ENCODE measurements around the gene GPR176.

Gene GPR176

DNA sequence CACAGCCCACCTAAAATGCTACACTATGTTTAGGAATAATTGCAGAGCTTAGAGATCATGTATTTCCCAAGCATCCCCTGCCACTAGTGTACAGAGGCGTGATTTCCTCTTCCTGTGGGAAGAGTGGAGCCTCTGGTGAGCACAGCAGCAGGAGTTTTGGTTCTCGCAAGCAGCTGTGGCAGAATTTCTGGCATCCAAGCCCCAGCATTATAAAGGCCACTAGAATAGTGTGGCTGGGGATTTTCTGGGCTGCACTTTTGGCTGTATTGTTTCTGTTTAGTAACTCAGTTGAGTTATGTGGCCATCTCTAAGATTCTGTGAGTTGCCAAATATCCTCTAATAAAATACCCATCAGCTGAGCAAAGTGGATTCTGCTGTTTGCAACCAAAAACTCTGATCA lies 64.7 kb downstream of the GPR176 start:
- H3K27ac ChIP-seq (replicated peaks; ENCODE audit: low read length): no peak overlapping the region
- H2BK120ac ChIP-seq (ENCODE audit: low read depth, low read length): no peak overlapping the region
- no peak overlapping the region for H3K14ac ChIP-seq (ENCODE audit: low read length)
- H2BK12ac ChIP-seq (ENCODE audit: low read length): no peak overlapping the region
- no peak overlapping the region for H3K4ac ChIP-seq (ENCODE audit: low read length)
- no peaks in the 10 kb centered on the region for H3K27me3 ChIP-seq (ENCODE audit: control insufficient read depth in 3 of 3, insufficient read depth in 3 of 3, low read depth in 1 of 3, low read length in 3 of 3)
- no peak overlapping the region for H4K91ac ChIP-seq (ENCODE audit: low read depth, low read length, poor library complexity)
- H2BK5ac ChIP-seq (ENCODE audit: low read length): no peak overlapping the region
- no peak for DNase-seq (ENCODE audit: low spot score)
- no peaks in the 10 kb centered on the region for H3K9me3 ChIP-seq (replicated peaks in 1 of 2; ENCODE audit: control insufficient read depth in 2 of 2, insufficient read depth in 1 of 2, low read depth in 1 of 2, low read length in 2 of 2)
- WGBS, 2 donors (ENCODE audit: extremely low coverage in 2 of 2, insufficient read length in 2 of 2, insufficient replicate concordance in 1 of 2): no CpG with 5 or more reads among the region's 2 CpGs
- no peak overlapping the region for H3K23ac ChIP-seq (ENCODE audit: low read depth, low read length, poor library complexity)
- H3K36me3 ChIP-seq (replicated peaks in 1 of 2; ENCODE audit: control insufficient read depth in 2 of 2, insufficient read depth in 2 of 2, low read length in 2 of 2): no peaks in the 10 kb centered on the region
- H2AFZ ChIP-seq (ENCODE audit: low read length): no peak overlapping the region
- no peak overlapping the region for H3K18ac ChIP-seq (ENCODE audit: low read length)
- no peak overlapping the region for H3K9ac ChIP-seq (ENCODE audit: low read depth, low read length, poor library complexity)
- no peak overlapping the region for H3K4me3 ChIP-seq (ENCODE audit: low read length in 2 of 2)
- H2AK5ac ChIP-seq (ENCODE audit: low read depth, low read length): no peak overlapping the region
- no peak overlapping the region for H4K8ac ChIP-seq (ENCODE audit: low read depth, low read length)
- H2BK15ac ChIP-seq (ENCODE audit: low read length): no peak overlapping the region
- no peak overlapping the region for H3K4me2 ChIP-seq (ENCODE audit: insufficient read depth, low read length, poor library complexity, severe bottlenecking)
- peaks cover 2% of the 10 kb centered on the region for H3K79me1 ChIP-seq (ENCODE audit: low read depth, low read length)
- H3K4me1 ChIP-seq (ENCODE audit: control insufficient read depth in 2 of 2, insufficient read depth in 1 of 2, low read depth in 1 of 2, low read length in 2 of 2): peaks cover 5% of the 10 kb centered on the region in 2 donors

DNA sequence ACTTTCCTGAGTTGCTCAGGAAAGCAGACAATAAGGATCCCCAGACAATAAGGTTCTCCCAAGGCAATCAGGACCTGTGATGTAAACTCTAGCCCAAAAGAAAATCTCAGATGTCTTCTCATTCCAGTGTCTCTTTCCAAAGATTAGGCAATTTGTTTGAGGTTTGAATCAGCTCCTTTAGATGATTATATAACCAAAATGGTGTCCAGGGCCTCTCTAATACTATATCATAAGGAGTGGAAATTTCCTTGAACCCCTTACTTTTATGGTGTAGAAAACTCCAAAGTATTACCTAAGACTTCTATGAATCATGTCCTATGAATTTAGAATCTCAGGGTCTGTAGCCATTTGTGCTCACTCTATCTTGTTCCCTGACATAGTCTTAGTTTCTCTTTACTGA lies 65.9 kb downstream of the GPR176 start:
- H3K4me1 ChIP-seq (ENCODE audit: control insufficient read depth in 2 of 2, insufficient read depth in 1 of 2, low read depth in 1 of 2, low read length in 2 of 2): peaks cover 3 to 5% of the 10 kb centered on the region in 2 donors
- H3K23ac ChIP-seq (ENCODE audit: low read depth, low read length, poor library complexity): no peak overlapping the region
- no peaks in the 10 kb centered on the region for H3K9me3 ChIP-seq (replicated peaks in 1 of 2; ENCODE audit: control insufficient read depth in 2 of 2, insufficient read depth in 1 of 2, low read depth in 1 of 2, low read length in 2 of 2)
- H2BK12ac ChIP-seq (ENCODE audit: low read length): no peak overlapping the region
- no peak overlapping the region for H3K4ac ChIP-seq (ENCODE audit: low read length)
- DNase-seq (ENCODE audit: low spot score): no peak
- H4K91ac ChIP-seq (ENCODE audit: low read depth, low read length, poor library complexity): no peak overlapping the region
- no peaks in the 10 kb centered on the region for H3K27me3 ChIP-seq (ENCODE audit: control insufficient read depth in 3 of 3, insufficient read depth in 3 of 3, low read depth in 1 of 3, low read length in 3 of 3)
- H3K4me2 ChIP-seq (ENCODE audit: insufficient read depth, low read length, poor library complexity, severe bottlenecking): no peak overlapping the region
- H4K8ac ChIP-seq (ENCODE audit: low read depth, low read length): no peak overlapping the region
- H3K36me3 ChIP-seq (replicated peaks in 1 of 2; ENCODE audit: control insufficient read depth in 2 of 2, insufficient read depth in 2 of 2, low read length in 2 of 2): no peaks in the 10 kb centered on the region
- H2AFZ ChIP-seq (ENCODE audit: low read length): no peak overlapping the region
- no peak overlapping the region for H3K9ac ChIP-seq (ENCODE audit: low read depth, low read length, poor library complexity)
- H2BK15ac ChIP-seq (ENCODE audit: low read length): no peak overlapping the region
- H2BK120ac ChIP-seq (ENCODE audit: low read depth, low read length): no peak overlapping the region
- no peak overlapping the region for H3K27ac ChIP-seq (replicated peaks; ENCODE audit: low read length)
- H2AK5ac ChIP-seq (ENCODE audit: low read depth, low read length): no peak overlapping the region
- H3K4me3 ChIP-seq (ENCODE audit: low read length in 2 of 2): no peak overlapping the region
- H3K18ac ChIP-seq (ENCODE audit: low read length): no peak overlapping the region
- H3K79me1 ChIP-seq (ENCODE audit: low read depth, low read length): peaks cover 2% of the 10 kb centered on the region
- H2BK5ac ChIP-seq (ENCODE audit: low read length): no peak overlapping the region
- no peak overlapping the region for H3K14ac ChIP-seq (ENCODE audit: low read length)

DNA sequence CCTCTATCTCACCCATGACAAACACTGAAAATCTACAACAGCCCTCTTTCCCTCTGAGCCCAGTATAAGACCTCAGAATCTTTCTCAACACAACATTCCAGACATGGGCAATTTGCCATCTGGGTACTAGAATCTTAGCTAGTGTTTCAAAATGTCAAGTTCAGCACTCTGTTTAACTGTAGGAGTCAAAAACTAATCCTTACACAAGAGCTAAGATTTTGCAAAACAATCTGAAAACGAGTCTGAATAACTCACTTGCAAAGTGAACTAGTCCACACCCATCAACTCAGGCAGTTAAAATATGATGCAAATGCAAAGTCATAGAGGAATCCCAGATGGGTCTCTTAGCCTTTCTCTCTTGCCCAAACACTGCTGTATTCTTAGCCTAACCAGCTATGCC lies 67.8 kb downstream of the GPR176 start:
- Histone ChIP-seq H2AK5ac (ENCODE audit: low read depth, low read length) (no peak overlapping the region), H2AFZ (ENCODE audit: low read length) (no peak overlapping the region), H3K9me3 (replicated peaks in 1 of 2; ENCODE audit: control insufficient read depth in 2 of 2, insufficient read depth in 1 of 2, low read depth in 1 of 2, low read length in 2 of 2) (no peaks in the 10 kb centered on the region), H4K8ac (ENCODE audit: low read depth, low read length) (no peak overlapping the region), H3K23ac (ENCODE audit: low read depth, low read length, poor library complexity) (no peak overlapping the region), H3K9ac (ENCODE audit: low read depth, low read length, poor library complexity) (no peak overlapping the region), H2BK5ac (ENCODE audit: low read length) (no peak overlapping the region), H3K27ac (replicated peaks; ENCODE audit: low read length) (no peak overlapping the region), H2BK15ac (ENCODE audit: low read length) (no peak overlapping the region), H3K4me1 (ENCODE audit: control insufficient read depth in 2 of 2, insufficient read depth in 1 of 2, low read depth in 1 of 2, low read length in 2 of 2) (peaks cover 3 to 5% of the 10 kb centered on the region in 2 donors), H3K14ac (ENCODE audit: low read length) (no peak overlapping the region), H3K79me1 (ENCODE audit: low read depth, low read length) (peaks cover 2% of the 10 kb centered on the region), H2BK120ac (ENCODE audit: low read depth, low read length) (no peak overlapping the region), H3K4me3 (ENCODE audit: low read length in 2 of 2) (no peak overlapping the region), H3K4me2 (ENCODE audit: insufficient read depth, low read length, poor library complexity, severe bottlenecking) (no peak overlapping the region), H3K18ac (ENCODE audit: low read length) (no peak overlapping the region), H3K4ac (ENCODE audit: low read length) (no peak overlapping the region), H2BK12ac (ENCODE audit: low read length) (no peak overlapping the region), H3K36me3 (replicated peaks in 1 of 2; ENCODE audit: control insufficient read depth in 2 of 2, insufficient read depth in 2 of 2, low read length in 2 of 2) (no peaks in the 10 kb centered on the region), H4K91ac (ENCODE audit: low read depth, low read length, poor library complexity) (no peak overlapping the region), H3K27me3 (ENCODE audit: control insufficient read depth in 3 of 3, insufficient read depth in 3 of 3, low read depth in 1 of 3, low read length in 3 of 3) (no peaks in the 10 kb centered on the region)
- no peak for DNase-seq (ENCODE audit: low spot score)
- WGBS, 2 donors (ENCODE audit: extremely low coverage in 2 of 2, insufficient read length in 2 of 2, insufficient replicate concordance in 1 of 2): no CpG with 5 or more reads among the region's 1 CpG

DNA sequence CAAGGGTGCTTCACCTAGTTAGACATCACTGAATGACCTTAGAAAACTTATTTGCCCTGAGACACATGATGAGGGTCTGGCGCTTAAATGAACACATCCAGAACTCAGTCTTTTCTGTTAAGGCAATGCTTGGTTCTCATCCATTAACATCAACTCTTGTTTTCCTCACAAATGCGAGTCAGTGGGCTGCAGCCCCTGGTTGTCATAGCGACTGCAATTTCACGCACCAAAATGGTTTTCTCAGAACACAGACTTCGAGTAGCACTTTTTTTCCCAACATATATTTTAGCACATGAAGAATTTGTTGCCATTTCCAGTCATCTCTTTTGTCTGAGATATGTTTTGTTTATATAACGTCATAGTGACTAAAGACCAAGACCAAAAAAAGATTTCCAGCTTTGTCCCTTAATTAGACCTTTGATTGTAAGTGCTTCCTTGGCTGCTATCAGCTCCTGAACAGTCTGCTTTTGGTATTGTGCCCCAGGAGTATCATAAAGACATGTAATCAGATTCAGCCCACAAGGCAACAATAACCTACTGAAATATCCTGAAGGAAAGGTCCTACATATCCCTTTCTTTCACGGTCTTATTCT lies 68.5 kb downstream of the GPR176 start:
- Histone ChIP-seq H2AK5ac (ENCODE audit: low read depth, low read length) (no peak overlapping the region), H4K91ac (ENCODE audit: low read depth, low read length, poor library complexity) (no peak overlapping the region), H3K79me1 (ENCODE audit: low read depth, low read length) (peaks cover 2% of the 10 kb centered on the region), H3K9ac (ENCODE audit: low read depth, low read length, poor library complexity) (no peak overlapping the region), H2BK15ac (ENCODE audit: low read length) (no peak overlapping the region), H2BK5ac (ENCODE audit: low read length) (no peak overlapping the region), H4K8ac (ENCODE audit: low read depth, low read length) (no peak overlapping the region), H3K14ac (ENCODE audit: low read length) (no peak overlapping the region), H3K4ac (ENCODE audit: low read length) (no peak overlapping the region), H3K36me3 (replicated peaks in 1 of 2; ENCODE audit: control insufficient read depth in 2 of 2, insufficient read depth in 2 of 2, low read length in 2 of 2) (no peaks in the 10 kb centered on the region), H3K18ac (ENCODE audit: low read length) (no peak overlapping the region), H3K4me1 (ENCODE audit: control insufficient read depth in 2 of 2, insufficient read depth in 1 of 2, low read depth in 1 of 2, low read length in 2 of 2) (peaks cover 3 to 5% of the 10 kb centered on the region in 2 donors), H3K4me2 (ENCODE audit: insufficient read depth, low read length, poor library complexity, severe bottlenecking) (no peak overlapping the region), H3K4me3 (ENCODE audit: low read length in 2 of 2) (no peak overlapping the region), H3K23ac (ENCODE audit: low read depth, low read length, poor library complexity) (no peak overlapping the region), H2BK120ac (ENCODE audit: low read depth, low read length) (no peak overlapping the region), H2AFZ (ENCODE audit: low read length) (no peak overlapping the region), H3K27ac (replicated peaks; ENCODE audit: low read length) (no peak overlapping the region), H3K27me3 (ENCODE audit: control insufficient read depth in 3 of 3, insufficient read depth in 3 of 3, low read depth in 1 of 3, low read length in 3 of 3) (no peaks in the 10 kb centered on the region), H2BK12ac (ENCODE audit: low read length) (no peak overlapping the region), H3K9me3 (replicated peaks in 1 of 2; ENCODE audit: control insufficient read depth in 2 of 2, insufficient read depth in 1 of 2, low read depth in 1 of 2, low read length in 2 of 2) (no peaks in the 10 kb centered on the region)
- WGBS, 2 donors (ENCODE audit: extremely low coverage in 2 of 2, insufficient read length in 2 of 2, insufficient replicate concordance in 1 of 2): no CpG with 5 or more reads among the region's 7 CpGs
- no peak for DNase-seq (ENCODE audit: low spot score)

Measured in neuronal stem cell (in vitro differentiated cells).